ENCODE measurements around the gene ABLIM1.

The ABLIM1 gene

GRCh38 chr10:114648368-114648767 is 9.7 kb downstream of the ABLIM1 start:
- Histone ChIP-seq H3K4me3 (no peak overlapping the region), H3K27ac (no peak overlapping the region)
- TF ChIP-seq, protein P1, sequence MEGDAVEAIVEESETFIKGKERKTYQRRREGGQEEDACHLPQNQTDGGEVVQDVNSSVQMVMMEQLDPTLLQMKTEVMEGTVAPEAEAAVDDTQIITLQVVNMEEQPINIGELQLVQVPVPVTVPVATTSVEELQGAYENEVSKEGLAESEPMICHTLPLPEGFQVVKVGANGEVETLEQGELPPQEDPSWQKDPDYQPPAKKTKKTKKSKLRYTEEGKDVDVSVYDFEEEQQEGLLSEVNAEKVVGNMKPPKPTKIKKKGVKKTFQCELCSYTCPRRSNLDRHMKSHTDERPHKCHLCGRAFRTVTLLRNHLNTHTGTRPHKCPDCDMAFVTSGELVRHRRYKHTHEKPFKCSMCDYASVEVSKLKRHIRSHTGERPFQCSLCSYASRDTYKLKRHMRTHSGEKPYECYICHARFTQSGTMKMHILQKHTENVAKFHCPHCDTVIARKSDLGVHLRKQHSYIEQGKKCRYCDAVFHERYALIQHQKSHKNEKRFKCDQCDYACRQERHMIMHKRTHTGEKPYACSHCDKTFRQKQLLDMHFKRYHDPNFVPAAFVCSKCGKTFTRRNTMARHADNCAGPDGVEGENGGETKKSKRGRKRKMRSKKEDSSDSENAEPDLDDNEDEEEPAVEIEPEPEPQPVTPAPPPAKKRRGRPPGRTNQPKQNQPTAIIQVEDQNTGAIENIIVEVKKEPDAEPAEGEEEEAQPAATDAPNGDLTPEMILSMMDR (IDR thresholded peaks at IDR 0.05) = no peak
- DNase-seq (ENCODE audit: low spot score) = no peak

DNA sequence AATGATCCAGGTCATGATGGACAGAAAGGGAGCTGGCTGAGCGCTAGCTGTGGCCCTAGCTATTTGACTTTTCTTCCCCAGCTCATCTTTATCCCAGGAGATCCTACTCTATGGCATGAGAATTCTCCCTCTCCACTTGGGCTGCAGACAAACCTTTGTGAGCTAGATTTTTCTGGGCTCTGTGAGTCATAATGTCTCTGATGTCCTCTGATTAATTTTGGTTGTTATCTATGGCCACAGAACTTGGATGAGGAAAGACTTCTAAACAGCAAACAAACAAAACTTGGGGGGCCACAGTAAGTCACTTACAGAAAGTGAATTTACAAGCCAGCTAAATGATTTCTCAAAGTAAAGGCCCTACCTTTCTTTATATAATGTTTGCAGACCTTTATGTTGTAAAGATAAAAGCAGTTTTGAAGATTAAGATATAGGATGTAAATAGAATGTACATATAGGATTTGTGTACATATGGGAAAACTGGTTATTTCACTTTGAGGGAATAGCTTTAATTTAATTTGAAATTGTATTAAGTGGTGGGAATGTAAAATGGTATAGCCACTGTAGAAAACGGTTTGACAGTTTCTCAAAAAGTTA is 10.4 kb downstream of the ABLIM1 start:
- no peak for DNase-seq (ENCODE audit: low spot score)
- H3K4me3 ChIP-seq = no peak overlapping the region
- TF ChIP-seq, protein P1 (IDR thresholded peaks at IDR 0.05) = no peak
- no peak overlapping the region for H3K27ac ChIP-seq

DNA sequence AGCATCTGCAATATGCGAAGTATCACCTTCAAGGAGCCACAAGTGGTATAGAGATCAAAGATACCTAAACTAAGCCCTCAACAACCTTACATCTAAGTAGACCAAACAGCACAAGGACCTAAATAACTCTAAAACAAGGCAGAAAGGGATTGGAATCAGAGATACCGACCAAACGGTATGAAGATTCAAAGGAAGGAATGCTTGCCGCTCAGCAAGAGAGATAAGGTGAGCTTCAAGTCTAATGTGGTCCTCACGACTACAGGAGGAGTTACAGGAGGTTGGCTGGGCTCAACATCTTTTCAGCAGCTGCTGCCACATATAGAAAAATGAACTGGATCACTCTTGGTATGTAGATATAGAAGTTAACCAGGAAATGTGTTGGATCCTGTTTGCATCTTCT is 11.6 kb downstream of the ABLIM1 start:
- Histone ChIP-seq H3K27ac (no peak overlapping the region), H3K4me3 (no peak overlapping the region)
- DNase-seq (ENCODE audit: low spot score) = no peak
- TF ChIP-seq, protein P1 (IDR thresholded peaks at IDR 0.05) = no peak

GRCh38 chr10:114645706-114646105 is 12.4 kb downstream of the ABLIM1 start:
- H3K27ac ChIP-seq = no peak overlapping the region
- TF ChIP-seq, protein P1 (IDR thresholded peaks at IDR 0.05) = no peak
- H3K4me3 ChIP-seq = no peak overlapping the region
- DNase-seq (ENCODE audit: low spot score) = no peak

DNA sequence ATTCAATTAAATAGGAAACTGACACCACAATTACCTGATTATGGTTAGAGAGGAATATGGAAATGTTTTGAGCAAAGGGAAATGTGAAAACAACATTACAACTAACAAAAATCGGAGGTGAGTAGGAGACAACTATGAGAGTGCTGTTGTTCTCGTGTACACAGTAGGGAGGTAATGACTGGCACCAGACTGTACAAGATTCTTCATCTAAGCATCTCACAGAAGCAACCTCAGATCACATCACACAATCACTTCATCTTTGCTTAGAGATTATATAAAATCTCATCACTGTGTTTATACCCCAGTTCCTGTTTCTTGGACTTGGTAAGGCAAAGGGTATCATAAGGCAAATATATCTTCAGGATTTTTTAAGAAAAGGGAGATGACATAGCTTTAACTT is 14.9 kb downstream of the ABLIM1 start:
- no peak for DNase-seq (ENCODE audit: low spot score)
- TF ChIP-seq, protein P1 (IDR thresholded peaks at IDR 0.05) = no peak
- H3K27ac ChIP-seq = no peak overlapping the region
- H3K4me3 ChIP-seq = no peak overlapping the region

- H3K27ac ChIP-seq = no peak overlapping the region
- TF ChIP-seq, protein P1 (IDR thresholded peaks at IDR 0.05) = no peak
- H3K4me3 ChIP-seq = no peak overlapping the region
- DNase-seq (ENCODE audit: low spot score) = no peak
These were observed 15.3 kb downstream of the ABLIM1 start for GRCh38 chr10:114642729-114643128.

- Histone ChIP-seq H3K4me3 (no peak overlapping the region), H3K27ac (peak overlapping the region in 1 of 2 donors; percentile 17)
- DNase-seq (ENCODE audit: low spot score) = no peak
- TF ChIP-seq, protein P1 (IDR thresholded peaks at IDR 0.05) = no peak
These were observed 19.1 kb downstream of the ABLIM1 start for GRCh38 chr10:114638821-114639625.

Data from coronary artery (tissue), 2 donors.